LNCAP (cell line): ENCODE data around the gene IPO13.

Source experiments
- TF ChIP-seq, protein P1 (sequence below): fragments of 450-650 bp; IDR thresholded peaks from 2 replicates; pipeline ENCODE4 v1.5.1; 2017; ENCODE audit warnings: mild to moderate bottlenecking

Gene IPO13

DNA sequence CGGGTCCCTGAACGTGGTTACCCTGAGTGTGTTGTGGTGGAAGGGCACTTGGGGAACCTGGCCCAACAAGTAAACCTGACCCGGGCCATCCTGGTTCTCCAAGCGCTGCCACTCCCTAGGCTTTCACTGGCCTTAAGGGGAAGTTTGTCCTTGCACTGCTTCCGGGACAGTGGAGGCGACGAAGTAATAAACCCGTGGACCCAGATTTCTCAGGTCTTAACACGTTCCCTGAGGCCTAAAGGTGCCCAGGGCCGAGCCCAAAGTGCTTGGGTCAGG, 44.4 kb downstream of the IPO13 start:
- TF ChIP-seq, protein P1, sequence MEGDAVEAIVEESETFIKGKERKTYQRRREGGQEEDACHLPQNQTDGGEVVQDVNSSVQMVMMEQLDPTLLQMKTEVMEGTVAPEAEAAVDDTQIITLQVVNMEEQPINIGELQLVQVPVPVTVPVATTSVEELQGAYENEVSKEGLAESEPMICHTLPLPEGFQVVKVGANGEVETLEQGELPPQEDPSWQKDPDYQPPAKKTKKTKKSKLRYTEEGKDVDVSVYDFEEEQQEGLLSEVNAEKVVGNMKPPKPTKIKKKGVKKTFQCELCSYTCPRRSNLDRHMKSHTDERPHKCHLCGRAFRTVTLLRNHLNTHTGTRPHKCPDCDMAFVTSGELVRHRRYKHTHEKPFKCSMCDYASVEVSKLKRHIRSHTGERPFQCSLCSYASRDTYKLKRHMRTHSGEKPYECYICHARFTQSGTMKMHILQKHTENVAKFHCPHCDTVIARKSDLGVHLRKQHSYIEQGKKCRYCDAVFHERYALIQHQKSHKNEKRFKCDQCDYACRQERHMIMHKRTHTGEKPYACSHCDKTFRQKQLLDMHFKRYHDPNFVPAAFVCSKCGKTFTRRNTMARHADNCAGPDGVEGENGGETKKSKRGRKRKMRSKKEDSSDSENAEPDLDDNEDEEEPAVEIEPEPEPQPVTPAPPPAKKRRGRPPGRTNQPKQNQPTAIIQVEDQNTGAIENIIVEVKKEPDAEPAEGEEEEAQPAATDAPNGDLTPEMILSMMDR = no peak

DNA sequence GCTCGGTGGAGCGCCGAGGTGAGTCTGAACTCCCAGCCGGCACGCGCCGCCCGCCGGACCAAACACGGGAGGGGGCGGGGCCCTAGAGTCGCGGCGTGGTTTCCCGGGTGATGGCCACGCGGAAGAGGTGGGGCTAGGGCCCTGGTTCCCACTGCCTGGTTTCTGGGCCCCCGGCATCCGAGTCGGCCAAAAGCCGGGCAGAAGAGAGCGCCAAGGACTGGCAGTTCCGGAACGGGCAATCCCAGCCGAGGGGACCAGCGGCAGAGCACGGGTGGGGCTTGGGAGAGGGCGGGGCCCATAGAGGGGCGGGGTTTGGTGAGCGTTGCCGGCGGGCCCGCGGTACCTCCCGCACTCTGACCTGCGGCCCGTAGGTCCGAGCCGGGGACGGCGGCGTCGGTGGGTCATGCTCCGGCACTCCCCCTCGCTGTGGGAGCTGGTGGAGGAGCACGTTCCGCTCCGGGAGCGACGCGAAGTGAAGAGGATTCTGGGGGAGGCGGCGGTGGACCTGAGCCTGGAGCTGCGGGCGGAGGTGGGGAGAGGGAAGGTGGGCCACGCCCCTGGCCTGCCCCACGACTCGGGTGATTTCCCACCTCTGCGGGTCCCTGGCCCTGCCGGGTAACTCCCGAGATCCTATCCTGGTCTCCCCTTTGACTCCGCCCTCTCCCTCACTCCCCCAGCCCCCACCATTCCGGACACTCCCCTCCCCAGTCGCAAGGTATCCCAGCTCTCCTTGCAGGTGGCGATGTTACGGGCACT, 44.9 kb downstream of the IPO13 start, which contains the start of gene CCDC24:
Gene CCDC24 (plus strand): TSS at position 124 of the 756 bp plus-strand sequence. CDS start 280 bp downstream, at position 404.
- TF ChIP-seq, protein P1 = no peak

DNA sequence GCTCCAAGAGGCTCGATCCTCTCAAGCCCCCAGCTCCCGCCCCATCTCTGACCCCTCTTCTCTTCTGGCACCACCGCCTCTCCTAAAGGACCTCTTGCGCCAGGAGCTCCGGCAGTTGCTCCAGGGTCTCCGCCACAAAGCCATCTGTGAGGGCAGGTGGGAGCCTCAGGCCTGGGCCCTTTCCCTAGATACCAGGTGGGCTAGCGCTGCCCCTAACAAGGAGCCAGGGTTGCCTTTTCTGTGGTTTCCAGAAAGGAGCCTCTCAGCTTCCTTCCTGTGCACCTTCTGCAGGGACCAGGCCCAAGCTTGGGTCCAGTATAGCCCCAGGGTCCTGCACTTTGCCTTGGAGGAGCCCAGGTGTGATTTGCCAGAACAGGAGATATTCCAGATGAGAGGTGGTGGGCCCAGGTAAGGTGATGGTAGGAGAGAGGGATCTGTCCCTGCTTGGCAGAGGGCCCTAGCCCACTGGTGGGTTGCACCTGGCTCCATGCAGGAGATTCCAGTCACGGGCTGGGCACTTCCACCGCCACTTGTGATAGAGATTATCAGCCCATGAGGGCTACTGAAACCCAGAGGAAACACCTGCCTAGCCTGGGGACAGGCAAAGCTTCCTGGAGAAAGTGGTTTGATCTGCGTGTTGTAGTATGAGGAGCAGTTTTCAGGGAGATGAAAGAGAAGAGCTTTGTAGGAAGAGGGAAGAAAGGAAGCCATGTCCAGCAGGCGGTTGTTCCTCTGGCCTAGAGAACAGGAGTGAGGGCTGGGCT, 45.7 kb downstream of the IPO13 start:
- TF ChIP-seq, protein P1 = no peak

DNA sequence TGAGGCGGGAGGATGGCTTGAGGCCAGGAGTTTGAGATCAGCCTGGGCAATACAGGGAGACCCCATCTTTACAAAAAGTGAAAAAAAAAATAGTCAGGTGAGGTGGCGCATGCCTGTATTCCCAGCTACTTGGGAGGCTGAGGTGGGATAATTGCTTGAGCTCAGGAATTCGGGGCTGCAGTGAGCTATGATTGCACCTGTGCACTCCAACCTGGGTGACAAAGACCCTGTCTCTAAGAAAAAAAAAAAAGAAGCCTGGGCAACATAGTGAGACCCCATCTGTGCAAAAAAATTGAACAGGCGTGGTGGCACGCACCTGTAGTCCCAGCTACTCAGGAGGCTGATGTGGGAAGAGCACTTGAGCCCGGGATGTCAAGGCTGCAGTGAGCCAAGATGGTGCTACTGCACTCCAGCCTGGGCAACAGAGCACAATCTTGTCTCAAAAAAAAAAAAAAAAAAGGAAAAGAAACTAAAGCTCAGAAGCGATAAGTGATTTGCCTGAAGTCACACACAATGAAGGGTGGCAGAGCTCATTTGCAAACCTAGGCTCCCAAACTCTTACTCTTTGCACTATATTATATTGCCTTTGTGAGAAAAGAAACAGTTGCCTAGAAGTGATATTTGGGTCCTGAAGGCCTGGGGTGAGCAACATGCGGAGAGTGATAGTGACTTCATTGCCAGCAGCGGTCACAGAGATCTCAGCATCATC, 46.6 kb downstream of the IPO13 start:
- TF ChIP-seq, protein P1 = no peak

DNA sequence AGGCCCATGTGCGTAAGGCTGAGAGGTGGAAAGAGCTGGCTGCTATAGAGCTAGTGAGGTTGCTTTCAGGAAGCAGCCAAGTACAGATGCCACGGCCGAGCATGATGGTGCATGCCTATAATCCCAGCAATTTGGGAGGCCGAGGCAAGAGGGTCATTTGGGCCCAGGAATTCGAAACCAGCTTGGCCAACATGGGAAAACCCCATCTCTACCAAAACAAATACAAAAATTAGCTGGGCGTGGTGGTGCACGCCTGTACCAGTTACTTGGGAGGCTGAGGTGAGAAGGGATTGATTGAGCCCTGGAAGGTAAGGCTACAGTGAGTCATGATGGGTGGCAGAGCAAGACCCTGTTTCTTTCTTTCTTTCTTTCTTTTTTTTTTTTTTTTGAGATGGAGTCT, 47.3 kb downstream of the IPO13 start:
- TF ChIP-seq, protein P1 = no peak

DNA sequence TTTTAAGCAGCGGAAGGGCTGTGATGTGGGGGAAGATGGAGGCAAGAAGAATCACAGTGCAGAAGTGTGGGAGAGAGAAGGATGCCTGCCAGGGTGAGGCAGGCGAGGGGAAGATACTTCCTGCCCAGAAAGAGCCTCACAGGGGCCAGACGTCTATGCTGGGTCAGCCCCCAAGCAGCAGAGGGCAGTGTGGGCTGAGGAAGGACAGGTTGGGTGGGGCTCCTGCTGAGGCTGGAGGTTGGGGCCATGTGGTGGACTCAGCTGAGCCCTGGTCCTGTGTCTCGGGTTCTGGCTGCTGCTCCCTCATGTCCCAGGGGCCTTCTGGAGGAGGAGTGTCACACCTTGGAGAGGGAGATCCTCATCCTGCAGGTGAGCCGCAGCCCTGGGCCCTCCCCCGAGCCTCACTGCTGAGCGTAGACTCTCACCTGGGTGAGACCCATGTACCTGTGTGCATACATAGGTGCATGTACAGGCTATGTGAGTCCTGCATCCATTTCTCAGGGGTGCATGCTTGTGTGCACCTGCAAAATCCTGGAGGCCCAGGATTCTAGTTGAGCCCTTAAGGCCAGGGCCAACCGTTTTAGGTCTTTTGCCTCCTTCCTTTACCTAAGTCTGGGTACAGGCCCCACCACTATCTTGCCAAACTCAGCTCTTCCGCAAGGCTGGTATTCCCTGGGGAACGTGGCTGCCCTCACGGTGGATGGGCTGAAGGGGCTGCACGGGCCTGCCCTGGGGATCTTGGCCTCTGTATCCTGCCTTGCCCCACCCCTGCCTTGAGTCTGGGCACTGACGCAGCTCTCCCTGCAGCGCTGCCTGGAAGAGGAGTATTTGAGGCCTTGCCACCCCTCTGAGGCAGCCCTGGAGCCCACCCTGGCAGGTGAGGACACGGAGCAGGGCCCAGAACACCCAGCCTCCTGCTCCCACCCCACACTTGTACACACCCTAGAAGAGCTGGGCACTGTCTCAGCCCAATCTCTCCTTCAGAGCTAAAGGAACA, 48.3 kb downstream of the IPO13 start:
- TF ChIP-seq, protein P1 = no peak
